GM12801 (cell line): ENCODE results near the gene GPD1L.

Source experiments
- TF ChIP-seq, protein P1 (sequence below): IDR thresholded peaks from one replicate; pipeline ENCODE4 v1.5.1; 2011; ENCODE audit warnings: control low read depth; ENCODE audit not compliant: insufficient read length; ENCODE audit errors: extremely low read depth

GPD1L gene

DNA sequence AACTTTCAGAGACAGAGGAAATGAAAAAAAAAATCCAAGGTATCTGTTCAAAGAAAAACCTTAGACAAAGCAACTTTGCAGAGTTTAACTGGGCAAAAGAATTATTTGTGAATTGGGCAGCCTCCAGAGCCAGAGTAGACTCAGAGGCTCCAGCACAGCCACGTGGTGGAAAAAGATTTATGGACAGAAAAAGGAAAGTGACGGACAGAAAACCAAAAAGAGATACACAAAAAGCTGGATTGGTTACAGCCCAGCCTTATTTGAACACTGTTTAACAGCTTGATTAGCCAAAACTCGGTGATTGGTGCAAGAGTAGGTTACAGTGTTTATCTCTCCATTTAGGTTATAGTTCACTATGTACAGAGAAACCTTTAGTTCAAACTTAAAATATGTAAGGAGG, 23.7 kb upstream of the GPD1L start:
- TF ChIP-seq, protein P1, sequence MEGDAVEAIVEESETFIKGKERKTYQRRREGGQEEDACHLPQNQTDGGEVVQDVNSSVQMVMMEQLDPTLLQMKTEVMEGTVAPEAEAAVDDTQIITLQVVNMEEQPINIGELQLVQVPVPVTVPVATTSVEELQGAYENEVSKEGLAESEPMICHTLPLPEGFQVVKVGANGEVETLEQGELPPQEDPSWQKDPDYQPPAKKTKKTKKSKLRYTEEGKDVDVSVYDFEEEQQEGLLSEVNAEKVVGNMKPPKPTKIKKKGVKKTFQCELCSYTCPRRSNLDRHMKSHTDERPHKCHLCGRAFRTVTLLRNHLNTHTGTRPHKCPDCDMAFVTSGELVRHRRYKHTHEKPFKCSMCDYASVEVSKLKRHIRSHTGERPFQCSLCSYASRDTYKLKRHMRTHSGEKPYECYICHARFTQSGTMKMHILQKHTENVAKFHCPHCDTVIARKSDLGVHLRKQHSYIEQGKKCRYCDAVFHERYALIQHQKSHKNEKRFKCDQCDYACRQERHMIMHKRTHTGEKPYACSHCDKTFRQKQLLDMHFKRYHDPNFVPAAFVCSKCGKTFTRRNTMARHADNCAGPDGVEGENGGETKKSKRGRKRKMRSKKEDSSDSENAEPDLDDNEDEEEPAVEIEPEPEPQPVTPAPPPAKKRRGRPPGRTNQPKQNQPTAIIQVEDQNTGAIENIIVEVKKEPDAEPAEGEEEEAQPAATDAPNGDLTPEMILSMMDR: no peak

DNA sequence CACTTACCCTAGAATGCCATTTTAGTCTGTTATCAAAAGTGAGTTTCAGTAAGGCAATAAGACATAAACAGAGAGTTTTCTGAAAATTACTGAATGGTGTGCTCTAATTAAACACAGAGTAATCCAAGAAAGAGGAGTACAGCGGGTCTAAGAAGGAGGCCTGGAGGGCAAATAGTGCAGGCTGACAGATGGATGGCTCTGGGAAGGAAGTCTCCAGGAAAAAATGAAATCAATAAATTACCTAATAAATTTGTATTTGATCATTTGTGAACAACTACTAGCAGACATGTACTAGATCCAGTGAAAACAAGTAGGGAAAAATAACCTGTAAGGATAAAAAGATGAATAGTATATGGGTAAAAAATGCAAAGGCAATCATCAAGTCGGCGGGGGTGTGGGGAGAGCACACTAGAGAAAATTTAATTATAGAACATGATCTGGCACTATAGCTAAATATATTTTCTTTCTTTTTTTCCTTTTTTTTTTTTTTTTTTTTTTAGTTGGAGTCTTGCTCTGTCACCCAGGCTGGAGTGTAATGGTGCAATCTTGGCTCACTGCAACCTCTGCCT, 22.6 kb upstream of the GPD1L start:
- TF ChIP-seq, protein P1: no peak

DNA sequence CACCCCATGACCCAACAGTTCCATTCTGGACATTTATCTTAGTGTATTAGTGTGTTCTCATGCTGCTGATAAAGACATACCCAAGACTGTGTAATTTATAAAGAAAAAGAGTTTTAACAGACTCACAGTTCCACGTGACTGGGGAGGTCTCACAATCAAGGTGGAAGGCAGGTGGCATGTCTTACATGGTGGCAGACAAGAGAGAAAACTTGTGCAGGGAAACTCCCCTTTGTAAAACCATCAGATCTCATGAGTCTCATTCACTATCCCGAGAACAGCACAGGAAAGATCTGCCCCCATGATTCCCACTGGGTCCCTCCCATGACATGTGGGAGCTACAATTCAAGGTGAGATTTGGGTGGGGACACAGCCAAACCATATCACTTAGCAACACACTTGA, 21.6 kb upstream of the GPD1L start:
- TF ChIP-seq, protein P1: no peak

DNA sequence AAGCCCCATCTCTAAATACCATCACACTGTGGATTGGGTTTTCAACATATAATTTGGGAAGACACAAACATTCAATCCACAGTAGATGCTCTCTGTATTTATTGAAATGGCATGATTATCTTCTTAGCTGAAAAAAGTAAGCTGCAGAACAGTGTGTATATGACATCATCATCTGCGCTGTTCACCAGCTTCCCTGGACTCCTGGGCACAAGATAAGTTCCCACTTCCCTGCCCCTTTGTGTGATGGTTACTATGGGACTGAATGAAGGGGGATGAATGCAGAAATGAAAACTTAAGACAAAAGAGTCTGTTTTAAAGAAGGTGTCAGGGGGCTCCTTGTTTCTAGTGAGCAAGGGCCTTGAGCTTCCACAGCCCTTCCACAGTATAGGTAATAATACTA, 20.0 kb upstream of the GPD1L start:
- TF ChIP-seq, protein P1: no peak

DNA sequence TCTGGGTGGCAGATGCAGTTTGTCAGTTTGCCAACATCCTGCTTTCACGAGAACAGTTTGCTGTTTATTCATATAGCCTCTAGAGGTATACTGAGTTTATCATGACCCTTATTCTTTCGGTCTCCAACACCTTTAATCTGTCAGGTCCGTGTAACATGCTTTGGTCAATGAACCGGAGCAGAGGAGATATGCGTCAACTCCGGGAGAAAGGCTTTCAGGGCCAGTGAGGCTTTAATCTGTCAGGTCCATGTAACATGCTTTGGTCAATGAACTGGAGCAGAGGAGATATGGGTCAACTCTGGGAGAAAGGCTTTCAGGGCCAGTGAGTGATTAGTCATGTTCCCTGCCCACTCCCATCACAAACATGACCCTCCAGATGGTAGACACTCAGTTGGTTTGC, 16.9 kb upstream of the GPD1L start:
- TF ChIP-seq, protein P1: no peak

DNA sequence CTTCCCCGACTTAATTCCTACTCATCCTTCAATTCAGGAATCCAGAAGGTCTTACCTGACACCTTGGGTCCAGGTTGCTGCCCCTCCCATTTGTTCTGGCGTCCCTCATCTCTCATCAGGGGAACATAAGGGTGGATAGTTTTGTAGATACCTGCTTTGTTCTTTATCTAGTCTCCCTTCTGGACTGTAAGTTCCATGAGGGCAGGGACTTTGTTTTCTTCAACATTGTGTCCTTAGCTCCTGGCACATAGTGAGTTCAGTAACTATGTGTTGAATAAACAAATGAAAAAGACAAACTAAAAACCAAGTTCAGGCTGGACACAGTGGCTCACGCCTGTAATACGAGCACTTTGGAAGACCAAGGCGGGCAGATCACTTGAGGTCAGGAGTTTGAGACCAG, 13.2 kb upstream of the GPD1L start:
- TF ChIP-seq, protein P1: no peak

DNA sequence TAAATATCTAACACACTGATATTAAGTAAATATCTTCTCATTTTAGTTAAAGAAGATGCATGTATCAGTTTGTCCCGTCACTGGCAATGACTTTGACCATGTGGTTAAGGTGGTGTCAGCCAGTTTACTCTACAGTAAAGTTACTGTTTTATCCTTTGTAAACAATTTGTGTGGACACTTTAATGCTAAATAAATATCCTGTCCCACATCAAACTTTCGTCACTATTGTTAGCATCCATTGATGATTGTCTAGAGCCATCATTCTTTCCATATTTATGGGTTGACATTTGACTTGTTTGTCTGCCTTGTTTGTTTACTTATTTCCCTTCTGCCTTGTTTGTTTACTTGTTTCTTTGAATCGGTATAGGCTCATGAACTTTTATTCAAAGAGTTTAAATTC, 11.0 kb upstream of the GPD1L start:
- TF ChIP-seq, protein P1: no peak
